ENCODE measurements around the gene TOMT. TPM values are rescaled to one million over a fixed set of nuclear protein-coding genes. Genes with fewer than 3 reads are reported as not detected.

Gene TOMT
- total RNA-seq, 1 donor from 2014 or later: not detected

DNA sequence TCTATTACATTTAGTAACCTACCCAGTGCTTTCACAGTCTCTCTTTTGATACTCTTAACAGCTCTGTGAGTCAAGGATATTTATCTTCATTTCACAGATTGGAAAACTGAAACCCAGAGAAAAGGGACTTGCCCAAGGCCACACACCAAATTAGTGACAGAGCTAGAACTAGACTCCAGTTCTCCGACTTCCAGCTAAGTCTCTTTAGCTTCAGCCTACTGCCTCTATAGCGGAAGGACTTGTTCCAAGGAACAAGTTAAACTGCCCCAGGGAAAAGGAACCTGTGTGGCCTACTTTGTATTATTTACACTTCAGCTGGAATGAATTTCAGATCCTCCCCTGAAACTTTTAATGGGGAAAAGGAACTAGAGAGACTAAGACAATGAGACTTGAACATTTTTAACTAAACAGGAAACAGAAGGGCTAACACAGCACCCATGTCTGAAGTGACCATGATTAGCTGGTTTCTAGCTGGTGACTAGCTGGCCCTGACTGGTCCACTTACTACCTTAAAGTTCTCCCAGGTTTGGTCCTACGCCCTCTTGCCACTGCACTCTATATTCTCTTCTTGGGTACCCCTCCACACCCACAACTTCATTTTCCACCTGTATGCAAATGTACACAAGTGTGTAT, 23.8 kb upstream of the TOMT start:
- H3K36me3 Mint-ChIP-seq: peaks cover 4% of the 10 kb centered on the region
- no peaks in the 10 kb centered on the region for H3K27me3 Mint-ChIP-seq (ENCODE audit: low read depth)
- no peak for DNase-seq (ENCODE audit: low spot score in 2 of 2, unreplicated experiment in 2 of 2)
- peak overlapping the region; percentile 97 for H3K4me3 Mint-ChIP-seq
- TF ChIP-seq, protein P1, sequence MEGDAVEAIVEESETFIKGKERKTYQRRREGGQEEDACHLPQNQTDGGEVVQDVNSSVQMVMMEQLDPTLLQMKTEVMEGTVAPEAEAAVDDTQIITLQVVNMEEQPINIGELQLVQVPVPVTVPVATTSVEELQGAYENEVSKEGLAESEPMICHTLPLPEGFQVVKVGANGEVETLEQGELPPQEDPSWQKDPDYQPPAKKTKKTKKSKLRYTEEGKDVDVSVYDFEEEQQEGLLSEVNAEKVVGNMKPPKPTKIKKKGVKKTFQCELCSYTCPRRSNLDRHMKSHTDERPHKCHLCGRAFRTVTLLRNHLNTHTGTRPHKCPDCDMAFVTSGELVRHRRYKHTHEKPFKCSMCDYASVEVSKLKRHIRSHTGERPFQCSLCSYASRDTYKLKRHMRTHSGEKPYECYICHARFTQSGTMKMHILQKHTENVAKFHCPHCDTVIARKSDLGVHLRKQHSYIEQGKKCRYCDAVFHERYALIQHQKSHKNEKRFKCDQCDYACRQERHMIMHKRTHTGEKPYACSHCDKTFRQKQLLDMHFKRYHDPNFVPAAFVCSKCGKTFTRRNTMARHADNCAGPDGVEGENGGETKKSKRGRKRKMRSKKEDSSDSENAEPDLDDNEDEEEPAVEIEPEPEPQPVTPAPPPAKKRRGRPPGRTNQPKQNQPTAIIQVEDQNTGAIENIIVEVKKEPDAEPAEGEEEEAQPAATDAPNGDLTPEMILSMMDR (IDR thresholded peaks at IDR 0.05; ENCODE audit: unreplicated experiment): no peak
- H3K9me3 Mint-ChIP-seq: no peaks in the 10 kb centered on the region
- peaks cover 38% of the 10 kb centered on the region for H3K4me1 Mint-ChIP-seq
- peak overlapping the region; percentile 80 for H3K27ac Mint-ChIP-seq

DNA sequence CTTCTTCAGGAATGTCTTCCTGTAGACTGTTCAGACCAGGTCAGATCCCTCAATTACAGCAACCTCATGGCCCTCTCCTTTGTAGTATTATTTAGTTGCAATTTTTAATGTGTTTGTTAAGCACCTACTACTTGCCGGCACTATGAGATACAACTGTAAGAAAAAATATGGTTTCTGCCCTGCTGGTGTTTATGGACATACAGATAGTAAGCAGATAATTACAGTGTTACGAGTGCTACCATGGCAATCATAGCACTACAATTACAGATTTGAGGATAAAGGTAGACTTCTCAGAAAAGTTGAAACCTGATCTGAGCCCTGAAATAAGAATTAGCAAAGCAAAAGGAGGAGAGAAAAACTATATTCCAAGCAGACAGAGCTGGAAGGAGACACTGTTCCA, 22.3 kb upstream of the TOMT start:
- Mint-ChIP-seq H3K9me3 (no peaks in the 10 kb centered on the region), H3K4me3 (no peak overlapping the region), H3K36me3 (peaks cover 4% of the 10 kb centered on the region), H3K27ac (peak overlapping the region; percentile 39), H3K4me1 (peaks cover 34% of the 10 kb centered on the region), H3K27me3 (ENCODE audit: low read depth) (no peaks in the 10 kb centered on the region)
- TF ChIP-seq, protein P1 (IDR thresholded peaks at IDR 0.05; ENCODE audit: unreplicated experiment): no peak
- DNase-seq (ENCODE audit: low spot score in 2 of 2, unreplicated experiment in 2 of 2): no peak

GRCh38 chr11:72084076-72084475, 21.6 kb upstream of the TOMT start:
- peaks cover 27% of the 10 kb centered on the region for H3K4me1 Mint-ChIP-seq
- no peak for DNase-seq (ENCODE audit: low spot score in 2 of 2, unreplicated experiment in 2 of 2)
- peak overlapping the region; percentile 39 for H3K27ac Mint-ChIP-seq
- TF ChIP-seq, protein P1 (IDR thresholded peaks at IDR 0.05; ENCODE audit: unreplicated experiment): no peak
- H3K4me3 Mint-ChIP-seq: no peak overlapping the region
- H3K9me3 Mint-ChIP-seq: no peaks in the 10 kb centered on the region
- no peaks in the 10 kb centered on the region for H3K27me3 Mint-ChIP-seq (ENCODE audit: low read depth)
- peaks cover 4% of the 10 kb centered on the region for H3K36me3 Mint-ChIP-seq

- no peak overlapping the region for H3K4me3 Mint-ChIP-seq
- H3K27me3 Mint-ChIP-seq (ENCODE audit: low read depth): no peaks in the 10 kb centered on the region
- H3K27ac Mint-ChIP-seq: no peak overlapping the region
- TF ChIP-seq, protein P1 (IDR thresholded peaks at IDR 0.05; ENCODE audit: unreplicated experiment): no peak
- peaks cover 24% of the 10 kb centered on the region for H3K4me1 Mint-ChIP-seq
- no peak for DNase-seq (ENCODE audit: low spot score in 2 of 2, unreplicated experiment in 2 of 2)
- H3K9me3 Mint-ChIP-seq: no peaks in the 10 kb centered on the region
- H3K36me3 Mint-ChIP-seq: peaks cover 4% of the 10 kb centered on the region
Observed at GRCh38 chr11:72084965-72085364, 20.8 kb upstream of the TOMT start.

DNA sequence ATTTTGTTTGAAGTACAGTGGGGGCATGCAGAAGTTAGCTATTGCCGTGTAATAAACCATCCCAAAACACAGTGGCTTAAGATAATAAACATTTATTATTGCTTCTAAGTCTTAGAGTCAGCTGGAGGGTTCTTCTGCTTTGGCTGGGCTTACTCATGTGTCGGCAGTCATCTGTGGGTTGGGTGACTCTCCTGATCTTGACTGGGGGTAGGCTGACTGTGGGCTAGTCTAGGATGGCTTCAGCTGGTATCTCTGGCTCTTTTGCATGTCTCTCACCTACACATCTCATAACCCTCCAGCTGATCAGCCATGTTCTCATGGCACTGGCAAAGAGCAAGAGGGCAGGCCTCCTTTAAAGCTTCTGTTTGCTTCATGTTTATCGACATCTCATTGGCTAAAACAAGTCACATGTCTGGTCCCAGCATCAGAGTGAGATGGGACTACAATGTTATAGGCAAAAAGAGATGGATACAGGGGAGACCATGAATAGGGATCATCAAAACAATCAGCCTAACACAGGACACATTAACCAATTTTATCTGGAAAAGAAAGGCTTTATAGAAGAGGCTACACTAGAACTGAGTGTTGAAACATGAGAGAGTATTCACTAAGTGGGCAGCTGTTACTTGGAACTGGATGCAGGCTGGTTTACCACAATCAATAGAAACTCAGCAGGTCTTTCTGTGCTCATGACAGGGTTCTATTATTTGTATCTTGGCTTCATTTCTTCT, 19.9 kb upstream of the TOMT start:
- no peak overlapping the region for H3K27ac Mint-ChIP-seq
- H3K4me3 Mint-ChIP-seq: no peak overlapping the region

More for the DNA sequence above, 19.9 kb upstream of the TOMT start:
- TF ChIP-seq, protein P1 (IDR thresholded peaks at IDR 0.05; ENCODE audit: unreplicated experiment): no peak
- no peaks in the 10 kb centered on the region for H3K27me3 Mint-ChIP-seq (ENCODE audit: low read depth)
- DNase-seq (ENCODE audit: low spot score in 2 of 2, unreplicated experiment in 2 of 2): no peak
- H3K9me3 Mint-ChIP-seq: no peaks in the 10 kb centered on the region
- peaks cover 20% of the 10 kb centered on the region for H3K4me1 Mint-ChIP-seq
- peaks cover 4% of the 10 kb centered on the region for H3K36me3 Mint-ChIP-seq

All from mesothelial cell of epicardium (in vitro differentiated cells).